Left cardiac atrium (tissue), 4 donors: ENCODE measurements around the gene ALDH18A1. TPM values are rescaled to one million over a fixed set of nuclear protein-coding genes. Genes with fewer than 3 reads are reported as not detected.
"Not testable (repeated sequence)": the region's sequence is repeated elsewhere in the genome, so short reads cannot be mapped to it uniquely, and the experiment has no call there.

Experiments used
- ATAC-seq, 2 donors: fragments of 200-7000 bp; cut with Tn5 transposase; one replicate each; pipeline ENCODE4 v1.9.1; 2020; ENCODE audit warnings: mild to moderate bottlenecking in 2 of 2, moderate library complexity in 2 of 2
- DNase-seq: peaks from one replicate; pipeline ENCODE4 v3.0.0-alpha.2; 2020
- intact Hi-C, 2 donors: fragments of 100-400 bp; cut with DNase I; formaldehyde crosslinking; loops; one replicate each; pipeline versions ENCODE4 v1.14.1 to v1.15.1; 2022 to 2023
- long read RNA-seq: library from polyadenylated mRNA; unstranded; transcript quantifications from one replicate; pipeline ENCODE4 v2.0.0, GENCODE V29; 2021
- total RNA-seq, 2 donors: library from RNA; stranded (reverse); fragmentation: NEBNext Ultra II Directional; extraction: Animal tissue kit (Norgen Biotek cat#: 25700); gene quantifications; one replicate each; pipeline ENCODE4 v1.2.1, GENCODE V29; 2021
- donor health status: DM: no; HTN: yes; CAD: no.
- donor health status: DM: no; HTN: yes; CAD: no; lungs with severe emphysema.
- donor health status: DM: yes; HTN: yes; CAD: no.
- donor health status: Dilated cardiomyopathy.

Gene ALDH18A1
- 10 to 100 TPM; 18.7 to 26.0 TPM for total RNA-seq
- long read RNA-seq, transcript ALDH18A1-202 (18 exons, 3,359 nt) = major isoform, 19 of 32 reads
- long read RNA-seq, partial matches to known transcripts = 6 of 32 reads
- long read RNA-seq, other reads (novel, unspliced or antisense) = 6 of 32 reads

GRCh38 chr10:95656291-95657164, at the start of gene ALDH18A1:
Gene ALDH18A1 (minus strand): TSS chr10:95656711. CDS start chr10:95653377, 3,334 bp downstream.
- peak; percentile 96 for DNase-seq
- ATAC-seq = peak; percentile 97
- intact Hi-C loops = no loop called here

GRCh38 chr10:95698415-95698814, 41.9 kb upstream of the ALDH18A1 start:
- ATAC-seq (no peak), DNase-seq (no peak)
- intact Hi-C loops = loop anchor here in 1 of 2 donors (10.0 kb wide), 1 partner anchor 146 kb away; no protein-coding TSS in a partner anchor

GRCh38 chr10:95697429-95697828, 40.9 kb upstream of the ALDH18A1 start:
- no peak for DNase-seq
- intact Hi-C loops = loop anchor here in 1 of 2 donors (10.0 kb wide), 1 partner anchor 147 kb away; no protein-coding TSS in a partner anchor
- ATAC-seq = no peak

GRCh38 chr10:95694665-95695064, 38.2 kb upstream of the ALDH18A1 start:
- ATAC-seq (no peak), DNase-seq (no peak)
- intact Hi-C loops = loop anchor here (1.0 to 10.0 kb wide), 3 partner anchors 148 to 171 kb away; no protein-coding TSS in a partner anchor

GRCh38 chr10:95693668-95694534, 37.4 kb upstream of the ALDH18A1 start, which contains the start of gene TCTN3:
Gene TCTN3 (minus strand): TSS chr10:95693927. CDS start chr10:95693899, 28 bp downstream.
- ATAC-seq (peak; percentile 100), DNase-seq (peak; percentile 98)
- intact Hi-C loops = loop anchor here (1.0 to 10.0 kb wide), 3 partner anchors 149 to 171 kb away; no protein-coding TSS in a partner anchor

GRCh38 chr10:95693071-95693667, 36.7 kb upstream of the ALDH18A1 start:
- intact Hi-C loops = loop anchor here in 1 of 2 donors (10.0 kb wide), 1 partner anchor 152 kb away; no protein-coding TSS in a partner anchor
- no peak for DNase-seq
- peak in 1 of 2 donors; percentile 1 for ATAC-seq

- ATAC-seq = no peak
- intact Hi-C loops = loop anchor here in 1 of 2 donors (10.0 kb wide), 1 partner anchor 154 kb away; no protein-coding TSS in a partner anchor
- no peak for DNase-seq
These were observed 34.8 kb upstream of the ALDH18A1 start for GRCh38 chr10:95691281-95691680.

GRCh38 chr10:95688648-95689047, 32.1 kb upstream of the ALDH18A1 start:
- no peak for ATAC-seq
- DNase-seq = no peak
- intact Hi-C loops = no loop called here

GRCh38 chr10:95683966-95684365, 27.5 kb upstream of the ALDH18A1 start:
- intact Hi-C loops = no loop called here
- ATAC-seq (no peak), DNase-seq (no peak)

GRCh38 chr10:95675403-95676116, 19.0 kb upstream of the ALDH18A1 start:
- no peak for DNase-seq
- intact Hi-C loops = no loop called here

GRCh38 chr10:95674643-95675042, 18.1 kb upstream of the ALDH18A1 start:
- DNase-seq (no peak), ATAC-seq (no peak)
- intact Hi-C loops = no loop called here

More at GRCh38 chr10:95675403-95676116, 19.0 kb upstream of the ALDH18A1 start:
- ATAC-seq = no peak

GRCh38 chr10:95672641-95673040, 16.1 kb upstream of the ALDH18A1 start:
- DNase-seq, intact Hi-C loops, ATAC-seq: not testable (repeated sequence)

- intact Hi-C loops = no loop called here
- no peak for DNase-seq
- peak in 1 of 2 donors; percentile 13 for ATAC-seq
These were observed 8.0 kb upstream of the ALDH18A1 start for GRCh38 chr10:95664543-95664942.

GRCh38 chr10:95663496-95663895, 7.0 kb upstream of the ALDH18A1 start:
- no peak for DNase-seq
- intact Hi-C loops = no loop called here
- ATAC-seq = peak; percentile 77 to 90

GRCh38 chr10:95661818-95662217, 5.3 kb upstream of the ALDH18A1 start:
- no peak for DNase-seq
- ATAC-seq = no peak
- intact Hi-C loops = no loop called here

GRCh38 chr10:95660283-95660682, 3.8 kb upstream of the ALDH18A1 start:
- ATAC-seq (no peak), DNase-seq (no peak)
- intact Hi-C loops = no loop called here

- DNase-seq = no peak
- intact Hi-C loops = no loop called here
- no peak for ATAC-seq
These were observed 739 bp upstream of the ALDH18A1 start for GRCh38 chr10:95657250-95657649.
